OCI-LY1 (cell line): ENCODE results near the gene DOCK3.

Experiments used
- CTCF ChIP-seq: fragments of 200-600 bp; sonication (generic), shearing (Covaris generic); IDR thresholded peaks from 2 replicates; pipeline ENCODE4 v1.5.1; 2017; ENCODE audit warnings: mild to moderate bottlenecking, antibody characterized with exemption, low read length, moderate library complexity, mixed read lengths
- EZH2 ChIP-seq: fragments of 200-600 bp; sonication (generic), shearing (Covaris generic); IDR thresholded peaks from 2 replicates; pipeline ENCODE4 v1.8.0; 2017; ENCODE audit warnings: borderline replicate concordance, mixed run types, mild to moderate bottlenecking, antibody characterized with exemption, low read length, moderate library complexity, mixed read lengths

DNA sequence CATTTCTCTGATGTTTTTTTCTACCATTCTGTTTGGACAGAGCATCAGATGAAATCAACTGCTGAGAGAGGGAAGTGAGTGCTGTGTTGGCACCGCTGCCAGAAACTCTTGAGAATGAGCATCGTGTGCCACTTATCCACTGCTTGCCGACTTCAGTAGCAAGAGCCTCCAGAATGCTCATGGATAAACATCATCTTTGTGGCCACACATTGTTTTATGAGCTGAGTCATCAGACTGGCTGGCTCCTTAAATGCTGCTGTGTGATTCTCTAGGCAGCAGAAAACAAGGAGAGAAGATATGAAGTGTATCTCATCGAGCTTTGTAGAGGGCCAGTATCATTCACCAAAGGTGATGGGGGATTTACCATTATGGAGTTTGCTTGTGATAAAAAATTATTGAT, 3.4 kb upstream of the DOCK3 start:
- TF ChIP-seq CTCF: no peak
- no peak for TF ChIP-seq EZH2
